GM20431 (cell line): ENCODE measurements around the gene SYCP2L.
"Not testable (repeated sequence)": the region's sequence is repeated elsewhere in the genome, so short reads cannot be mapped to it uniquely, and the experiment has no call there.

Experiments
- in situ Hi-C: fragments of 300-500 bp; cut with MseI, MboI; formaldehyde crosslinking; loops from one replicate; pipeline ENCODE4 v1.15.0; 2020; ENCODE audit warnings: low sequenced_read_pairs; ENCODE audit not compliant: unreplicated experiment

Gene SYCP2L

DNA sequence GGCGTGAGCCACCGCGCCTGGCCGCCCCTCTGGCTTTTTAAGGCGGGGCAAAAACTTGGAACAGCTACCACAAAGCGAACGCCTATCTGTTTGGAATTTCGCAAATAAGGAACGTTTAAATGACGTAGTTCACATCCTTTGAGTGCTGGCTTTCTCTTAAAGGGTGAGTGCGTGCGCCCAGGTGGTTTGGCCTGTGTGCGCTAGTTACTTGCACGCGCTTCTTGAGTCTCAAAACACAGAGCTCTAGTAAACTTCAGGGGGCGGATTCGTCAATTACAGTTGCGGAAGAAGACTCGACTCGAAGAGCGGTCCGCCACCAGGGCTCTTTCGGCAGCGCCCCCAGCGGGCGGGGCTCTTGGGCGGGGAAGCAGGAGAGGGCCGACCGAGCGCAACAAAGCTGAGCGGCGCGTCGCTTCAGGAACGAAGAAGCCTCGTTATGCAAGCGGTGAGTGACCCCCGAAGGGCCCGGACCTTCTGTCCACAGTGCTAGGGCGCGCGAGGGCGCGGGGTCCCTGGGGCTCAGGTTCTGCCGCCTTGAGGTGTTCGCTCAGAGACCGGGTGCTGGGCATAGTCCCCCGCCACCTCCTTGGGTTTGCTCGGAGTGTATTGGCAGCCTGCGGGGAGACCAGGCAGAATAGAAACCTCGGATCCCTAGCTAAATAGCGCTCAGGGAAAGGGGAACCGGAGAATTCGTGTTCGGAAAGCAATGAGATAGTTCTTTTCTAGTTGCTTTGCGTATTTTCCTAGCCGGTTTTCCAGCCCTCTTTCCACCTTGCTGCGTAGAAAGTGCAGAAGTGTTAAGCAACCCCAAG lies at the start of gene SYCP2L:
Gene SYCP2L, plus strand, starts transcription at position 362 of the 812 bp plus-strand sequence. Its CDS starts 75 bp downstream, at position 437.
- in situ Hi-C loops = no loop called here

DNA sequence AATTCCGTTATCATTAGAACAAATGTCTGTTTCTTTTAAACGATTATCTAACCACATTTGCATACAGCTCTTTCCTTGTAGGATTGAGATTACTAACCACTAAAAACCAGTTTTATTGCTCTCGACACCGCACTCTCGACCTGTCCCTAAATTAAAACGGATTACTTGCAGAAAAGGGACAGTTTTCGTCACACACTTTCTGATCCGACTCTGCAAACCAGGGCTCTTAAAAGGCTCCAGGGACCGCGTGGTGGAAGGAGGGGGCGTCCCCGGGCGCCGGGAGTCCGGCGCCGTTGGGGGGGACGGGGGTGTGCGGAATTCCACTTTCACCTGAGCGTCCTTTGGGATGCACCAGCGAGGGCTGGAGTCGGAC lies 49.2 kb upstream of the SYCP2L start:
- in situ Hi-C loops = loop anchor here (25.0 kb wide), 1 partner anchor 225 kb away; no protein-coding TSS in a partner anchor

DNA sequence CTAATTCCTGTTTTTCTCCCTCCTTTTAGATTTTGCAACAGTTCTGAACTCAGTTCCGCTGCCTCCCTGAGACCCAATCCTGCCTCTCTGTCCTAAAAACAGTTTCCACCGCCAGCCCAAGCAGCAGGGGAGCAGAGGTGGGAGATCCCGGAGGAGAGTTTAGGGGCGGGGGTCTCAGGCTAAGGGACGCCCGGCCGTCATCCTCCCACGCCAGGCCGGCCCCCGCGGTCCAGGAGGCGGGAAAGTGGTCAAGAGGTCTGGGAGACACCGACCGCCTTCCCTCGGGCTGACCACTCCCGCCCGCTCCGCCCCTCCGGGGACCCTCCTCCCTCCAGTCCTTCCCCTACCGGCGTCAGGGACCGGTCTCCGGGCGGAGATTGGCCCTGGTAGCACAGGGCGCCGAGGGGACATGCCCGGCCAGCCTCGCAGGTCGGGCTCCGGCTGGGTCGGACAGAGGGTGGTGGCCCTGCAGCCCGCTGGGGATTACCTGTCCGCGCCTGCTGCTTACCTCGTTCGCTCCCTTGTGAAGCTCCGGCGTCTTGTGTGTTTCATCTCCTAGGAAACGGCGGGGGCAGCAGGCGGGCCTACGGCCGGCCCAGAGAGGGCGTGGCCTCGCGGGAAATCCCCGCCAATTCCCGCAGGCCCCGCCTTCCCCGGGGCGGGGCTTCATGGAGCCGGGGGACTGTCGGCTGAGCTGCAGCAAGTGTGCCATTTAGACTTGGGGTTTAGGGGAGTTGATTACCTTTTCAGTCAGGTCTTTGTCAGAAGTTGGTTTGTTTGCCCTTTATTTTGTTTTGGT lies 48.7 kb upstream of the SYCP2L start, which contains the start of gene MAK:
Gene MAK, minus strand, starts transcription at position 545 of the 799 bp plus-strand sequence. CDS start 7,891 bp downstream, outside the sequence.
- in situ Hi-C loops = loop anchor here (25.0 kb wide), 1 partner anchor 224 kb away; no protein-coding TSS in a partner anchor

DNA sequence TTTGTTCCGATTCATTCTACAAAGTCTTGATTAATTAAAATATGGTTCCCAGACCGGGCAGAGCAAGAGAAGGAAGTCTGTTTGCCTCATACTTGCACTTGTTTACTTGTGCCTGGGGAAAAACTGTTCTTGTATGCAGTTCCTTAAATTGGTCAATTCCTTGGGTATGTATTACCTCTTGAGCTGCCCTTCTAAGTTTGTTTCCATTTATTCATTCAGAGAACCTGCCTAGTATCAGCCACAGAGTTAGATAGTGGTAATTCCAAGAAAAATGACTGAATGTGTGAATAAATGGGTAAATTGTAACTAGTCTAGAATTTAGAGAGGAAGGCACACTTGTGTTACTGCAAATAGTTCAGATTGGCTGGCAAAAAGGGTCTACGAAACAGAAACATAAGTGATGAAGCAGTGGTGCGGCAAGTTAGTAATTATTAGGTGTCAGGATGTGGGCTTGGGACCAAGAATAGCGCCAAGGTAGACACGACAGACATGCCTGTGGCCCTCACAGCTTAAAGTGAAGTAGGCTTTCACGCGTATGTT lies 48.0 kb upstream of the SYCP2L start:
- in situ Hi-C loops = loop anchor here (25.0 kb wide), 1 partner anchor 223 kb away; no protein-coding TSS in a partner anchor

DNA sequence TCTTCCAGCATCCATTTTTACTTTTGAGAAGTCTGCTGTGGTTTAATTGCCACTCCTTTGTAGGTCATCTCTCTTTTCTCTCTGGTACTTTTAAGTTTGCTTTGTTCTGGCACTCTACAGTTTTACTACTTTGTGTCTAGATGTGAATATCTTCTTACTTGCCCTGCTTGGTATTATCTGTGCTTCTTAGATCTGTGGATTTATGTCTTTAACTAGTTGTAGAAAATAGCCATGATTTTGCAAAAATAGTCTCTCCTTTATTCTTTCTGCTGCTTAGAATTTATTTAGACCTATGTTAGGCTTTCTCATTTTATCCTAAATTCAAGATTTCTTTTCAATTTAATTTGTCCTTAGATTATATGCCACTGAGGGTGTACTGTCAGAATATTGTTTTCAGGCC lies 43.3 kb upstream of the SYCP2L start:
- in situ Hi-C loops = loop anchor here (25.0 kb wide), 1 partner anchor 219 kb away; no protein-coding TSS in a partner anchor

DNA sequence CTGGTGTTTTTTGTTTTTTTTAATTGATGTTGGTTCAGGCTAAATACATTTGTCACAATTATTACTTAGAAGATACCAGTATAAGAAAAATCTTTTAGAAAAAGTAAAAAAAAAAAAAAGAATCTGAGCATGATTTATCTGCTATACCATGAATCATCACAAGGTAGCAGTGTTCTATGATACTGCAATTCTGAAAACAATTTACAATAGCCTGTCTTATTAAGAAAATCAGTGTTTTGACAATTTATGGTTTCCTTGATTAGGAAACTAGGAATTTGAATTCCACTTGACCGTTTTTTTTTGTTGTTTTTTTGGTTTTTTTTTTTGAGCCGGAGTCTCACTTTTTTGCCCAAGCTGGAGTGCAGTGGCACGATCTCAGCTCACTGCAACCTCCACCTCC lies 39.2 kb upstream of the SYCP2L start:
- in situ Hi-C loops = loop anchor here (25.0 kb wide), 1 partner anchor 215 kb away; no protein-coding TSS in a partner anchor

DNA sequence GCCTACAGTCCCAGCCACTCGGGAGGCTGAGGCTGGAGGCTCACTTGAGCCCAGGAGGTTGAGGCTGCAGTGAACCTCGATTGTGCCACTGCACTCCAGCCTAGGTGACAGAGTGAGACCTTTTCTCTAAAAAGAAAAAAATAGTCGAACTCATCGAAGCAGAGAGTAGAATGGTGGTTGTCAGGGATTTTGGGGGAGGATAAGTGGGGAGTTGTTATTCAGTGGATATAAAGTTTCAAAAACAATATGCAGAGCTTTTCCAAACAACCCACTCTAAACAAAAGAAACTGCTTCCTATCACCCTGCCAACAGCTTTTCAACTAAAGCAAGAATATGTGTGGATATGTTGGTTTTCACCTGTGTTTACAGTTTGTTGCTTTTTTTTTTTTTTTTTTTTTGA lies 37.0 kb upstream of the SYCP2L start:
- in situ Hi-C loops = loop anchor here (25.0 kb wide), 1 partner anchor 212 kb away; no protein-coding TSS in a partner anchor

DNA sequence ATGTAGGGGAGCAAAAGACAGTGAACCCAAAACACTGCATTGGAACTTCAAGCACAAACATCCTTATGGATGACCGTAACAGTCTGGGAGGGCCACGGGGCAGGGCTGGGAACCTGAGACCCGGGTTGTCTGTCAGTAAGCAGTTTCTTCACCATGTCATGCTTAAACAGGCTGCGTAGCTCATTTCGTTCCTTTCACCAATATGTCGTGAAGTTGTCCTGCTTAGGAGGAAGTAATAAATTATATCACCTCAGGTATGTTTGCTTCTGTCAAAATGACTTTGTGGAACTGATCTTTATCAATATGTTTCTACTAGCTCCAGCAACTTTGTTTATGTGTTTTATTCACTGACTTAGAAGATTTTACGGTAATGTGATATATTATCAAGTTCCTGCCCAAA lies 36.1 kb upstream of the SYCP2L start:
- in situ Hi-C loops = no loop called here

DNA sequence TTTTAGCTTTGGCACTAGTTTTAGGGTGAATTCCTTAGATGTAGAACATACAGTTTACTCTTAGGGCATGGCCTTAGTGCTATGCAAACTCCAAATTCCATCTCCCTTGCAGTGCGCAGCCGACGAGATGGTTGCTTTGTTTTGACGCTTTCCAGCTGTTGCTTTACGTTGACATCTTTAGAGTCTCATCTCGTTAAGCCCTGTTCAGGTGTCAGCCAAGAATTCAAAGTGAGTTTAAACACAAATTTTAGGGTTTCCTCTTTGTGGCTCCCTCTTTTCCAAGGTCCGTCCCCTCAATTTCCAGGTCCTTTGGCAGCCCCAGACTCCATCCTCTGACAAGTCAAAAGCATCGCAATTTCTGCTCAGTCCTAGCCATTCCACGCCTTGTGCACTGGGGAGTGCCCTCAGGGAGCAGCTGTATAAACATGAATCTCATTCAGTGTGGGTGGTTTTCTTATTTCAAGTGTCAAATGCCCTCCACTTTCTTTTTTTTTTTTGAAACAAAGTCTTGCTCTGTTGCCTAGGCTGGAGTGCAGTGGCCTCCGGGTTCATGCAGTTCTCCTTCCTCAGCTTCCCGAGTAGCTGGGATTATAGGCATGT lies 34.4 kb upstream of the SYCP2L start:
- in situ Hi-C loops = no loop called here

DNA sequence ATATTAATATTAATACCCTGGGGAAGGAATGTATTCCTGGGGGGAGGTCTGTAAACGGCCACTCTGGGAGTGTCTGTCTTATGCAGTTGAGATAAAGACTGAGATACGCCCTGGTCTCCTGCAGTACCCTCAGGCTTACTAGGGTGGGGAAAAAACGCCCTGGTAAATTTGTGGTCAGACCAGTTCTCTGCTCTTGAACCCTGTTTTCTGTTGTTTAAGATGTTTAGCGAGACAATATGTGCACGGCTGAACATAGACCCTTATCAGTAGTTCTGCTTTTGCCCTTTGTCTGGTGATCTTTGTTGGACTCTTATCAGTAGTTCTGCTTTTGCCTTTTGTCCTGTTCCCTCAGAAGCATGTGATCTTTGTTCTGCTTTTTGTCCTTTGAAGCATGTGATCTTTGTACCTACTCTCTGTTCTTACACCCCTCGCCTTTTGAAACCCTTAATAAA lies 33.0 kb upstream of the SYCP2L start:
- in situ Hi-C loops = not testable (repeated sequence)

DNA sequence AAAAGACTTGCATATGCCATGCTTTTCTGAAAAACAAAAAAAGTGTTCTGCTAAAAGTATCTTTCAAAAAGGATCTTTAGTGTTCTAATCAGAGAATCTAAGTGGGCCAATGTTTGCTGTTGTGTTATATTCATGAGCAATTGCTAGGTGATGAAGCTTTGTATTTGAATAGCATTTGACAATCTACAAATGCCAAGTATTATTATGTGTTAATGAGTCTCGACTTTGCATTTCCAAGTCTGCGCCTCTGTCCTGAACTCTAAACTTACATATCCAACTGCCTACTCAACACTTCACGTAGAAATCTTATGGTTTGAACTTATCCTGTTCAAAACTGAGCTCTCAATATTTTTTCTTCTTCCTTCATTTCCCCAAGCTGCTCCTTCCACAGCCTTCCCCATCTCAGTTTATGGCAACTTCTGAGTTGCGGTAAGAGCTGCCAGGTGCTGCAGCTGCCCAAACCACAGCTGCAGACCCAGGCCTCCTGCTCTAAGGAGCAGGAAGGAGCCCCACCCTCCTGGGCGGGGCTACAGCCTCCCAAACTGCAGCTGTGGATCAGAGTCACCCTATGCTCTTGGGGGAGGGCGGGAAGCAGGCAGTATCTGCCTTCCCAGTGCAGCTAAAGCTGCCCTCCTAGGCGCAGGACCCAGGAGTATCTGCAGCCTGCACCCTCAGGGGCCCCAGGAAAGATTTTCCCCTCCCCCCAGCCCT lies 31.8 kb upstream of the SYCP2L start:
- in situ Hi-C loops = no loop called here

DNA sequence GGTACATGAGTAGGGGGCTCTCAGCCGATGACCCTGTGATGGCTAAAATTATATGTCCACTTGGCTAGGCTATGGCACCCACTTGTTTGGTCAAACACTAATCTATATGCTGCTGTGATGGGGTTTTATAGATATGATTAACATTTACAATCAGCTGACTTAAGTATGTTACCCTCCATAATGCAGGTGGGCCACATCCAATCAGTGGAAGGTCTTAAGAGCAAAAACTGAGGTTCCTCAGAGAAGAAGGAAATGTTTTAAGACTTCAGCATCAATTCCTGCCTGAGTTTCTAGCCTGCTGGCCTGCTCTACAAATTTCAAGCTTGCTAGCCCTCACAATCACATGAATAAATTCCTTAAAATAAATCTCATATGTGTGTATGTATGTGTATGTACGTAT lies 29.6 kb upstream of the SYCP2L start:
- in situ Hi-C loops = no loop called here

DNA sequence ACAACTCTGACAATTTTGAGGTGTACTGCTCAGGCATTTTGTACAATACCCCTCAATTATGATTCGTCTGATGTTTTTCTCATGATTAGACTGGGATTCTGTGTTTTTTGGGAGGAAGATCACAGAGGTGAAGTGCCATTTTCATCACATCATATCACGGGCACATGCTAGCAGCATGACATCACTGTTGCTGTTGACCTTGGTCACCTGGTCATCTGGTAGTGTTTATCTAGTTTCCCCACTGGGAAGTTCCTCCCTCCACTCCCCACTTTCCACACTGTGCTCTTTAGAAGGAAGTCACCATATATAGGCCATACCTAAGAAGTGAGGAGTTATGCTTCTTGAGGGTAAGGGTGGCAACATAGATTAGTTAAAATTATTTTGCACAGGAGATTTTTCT lies 25.8 kb upstream of the SYCP2L start:
- in situ Hi-C loops = no loop called here

DNA sequence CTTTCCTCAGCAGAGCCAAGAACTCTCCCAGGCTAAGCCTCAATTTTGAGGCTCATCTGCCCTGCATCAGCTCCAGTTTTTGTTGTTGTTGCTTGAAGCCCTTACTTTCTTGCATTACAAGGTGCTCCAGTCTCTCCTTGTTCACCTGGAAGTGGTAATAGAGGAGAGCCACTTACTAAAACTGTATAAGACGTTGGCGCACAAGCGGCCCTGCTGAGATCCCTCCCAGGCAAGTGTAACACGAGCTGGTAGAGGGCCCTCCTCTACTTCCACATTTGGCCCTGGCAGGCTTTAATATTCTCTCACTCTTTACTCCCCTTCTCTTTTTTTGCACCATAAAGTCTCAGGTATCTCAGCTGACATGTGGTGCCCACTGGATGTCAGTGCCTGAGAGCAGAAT lies 24.5 kb upstream of the SYCP2L start:
- in situ Hi-C loops = no loop called here

DNA sequence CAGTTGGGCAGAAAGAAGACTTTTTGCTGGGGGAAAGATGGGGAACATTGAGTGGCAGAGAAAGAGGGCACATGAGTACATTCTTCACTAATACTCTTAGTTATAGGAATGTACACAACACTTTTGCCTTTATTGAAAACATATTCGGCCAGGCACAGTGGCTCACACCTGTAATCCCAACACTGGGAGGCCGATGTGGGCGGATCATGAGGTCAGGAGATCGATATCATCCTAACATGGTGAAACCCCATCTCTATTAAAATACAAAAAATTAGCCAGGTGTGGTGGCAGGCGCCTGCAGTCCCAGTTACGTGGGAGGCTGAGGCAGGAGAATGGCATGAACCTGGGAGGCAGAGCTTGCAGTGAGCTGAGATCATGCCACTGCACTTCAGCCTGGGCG lies 23.8 kb upstream of the SYCP2L start:
- in situ Hi-C loops = not testable (repeated sequence)

DNA sequence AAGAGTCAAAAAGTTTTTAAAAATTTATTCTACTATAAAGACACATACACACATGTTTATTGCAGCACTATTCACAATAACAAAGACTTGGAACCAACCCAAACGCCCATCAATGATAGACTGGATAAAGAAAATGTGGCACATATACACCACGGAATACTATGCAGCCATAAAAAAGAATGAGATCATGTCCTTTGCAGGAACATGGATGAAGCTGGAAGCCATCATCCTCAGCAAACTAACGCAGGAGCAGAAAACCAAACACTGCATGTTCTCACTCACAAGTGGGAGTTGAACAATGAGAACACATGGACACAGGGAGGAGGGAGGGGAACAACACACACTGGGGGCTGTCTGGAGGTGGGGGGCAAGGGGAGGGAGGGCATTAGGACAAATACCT lies 20.1 kb upstream of the SYCP2L start:
- in situ Hi-C loops = not testable (repeated sequence)

DNA sequence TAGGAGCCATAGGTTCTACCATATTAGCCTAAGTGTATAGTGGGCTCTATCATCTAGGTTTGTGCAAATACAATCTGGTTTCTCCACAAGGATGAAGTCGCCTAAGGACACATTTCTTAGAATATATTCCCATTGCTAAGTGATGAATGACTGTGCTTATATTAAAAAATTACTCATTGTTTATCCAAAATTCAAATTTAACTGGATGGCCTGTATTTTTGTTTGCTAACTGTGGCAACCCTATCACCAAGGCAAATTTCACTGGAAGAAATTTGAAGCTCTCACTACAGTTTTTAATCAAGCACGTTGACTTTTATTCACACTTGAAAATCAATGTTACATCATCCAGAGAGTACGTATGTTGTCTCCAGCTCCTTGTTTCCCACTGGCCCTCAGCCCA lies 18.9 kb upstream of the SYCP2L start:
- in situ Hi-C loops = no loop called here

DNA sequence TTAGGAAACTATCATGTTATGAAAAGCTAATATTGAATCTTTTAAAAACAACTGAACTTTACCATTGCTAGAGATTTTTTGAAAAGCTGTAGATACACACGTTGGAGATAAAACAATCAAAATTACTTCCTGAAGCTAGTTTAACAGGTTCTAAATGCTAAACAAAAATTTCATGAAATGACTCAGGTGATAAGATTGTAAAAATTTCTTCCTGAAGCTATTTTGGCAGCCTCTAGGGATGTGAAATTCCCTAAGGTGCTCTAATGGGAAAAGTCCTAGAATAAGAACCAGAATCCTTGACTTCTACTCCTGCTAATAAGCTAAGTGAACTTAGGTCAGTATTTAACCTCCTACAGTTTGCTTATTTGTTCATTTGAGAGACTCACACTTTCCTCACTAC lies 13.5 kb upstream of the SYCP2L start:
- in situ Hi-C loops = no loop called here

DNA sequence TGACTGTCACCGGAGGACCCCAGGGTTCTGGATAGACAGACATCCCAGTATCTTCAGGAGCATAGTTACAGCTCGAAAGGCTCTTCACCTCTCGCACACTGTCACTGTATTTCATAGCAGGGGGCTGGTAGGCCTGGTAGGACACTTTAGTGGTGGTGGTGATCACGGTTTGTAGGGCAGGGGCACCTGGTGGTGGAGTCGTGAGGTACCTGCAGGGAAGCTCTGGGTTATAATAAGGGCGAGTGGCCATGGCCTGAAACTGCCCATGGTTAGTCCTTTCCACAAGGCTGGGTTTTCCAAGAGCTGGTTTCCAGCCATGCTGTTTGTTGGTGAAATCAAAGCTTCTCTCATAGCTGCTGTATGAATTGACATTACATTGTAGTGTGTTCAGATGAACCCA lies 12.6 kb upstream of the SYCP2L start:
- in situ Hi-C loops = no loop called here
